ENCODE data around the gene CACNA1H. TPM values are rescaled to one million over a fixed set of nuclear protein-coding genes. Genes with fewer than 3 reads are reported as not detected.
A peak's percentile ranks its signal among the peaks of the same experiment; 100 is the strongest.

Gene CACNA1H
- total and polyA plus RNA-seq, 2 of the 8 experiments (the other 6 are each of a cell fraction or from before 2014, with no cell fraction given) = 14.0 to 28.7 TPM

GRCh38 chr16:1271380-1271723 lies 118.4 kb downstream of the CACNA1H start:
- Histone ChIP-seq H3K23me2 (ENCODE audit: low read depth, low read length) (peaks cover 3% of the 10 kb centered on the region; the same call in 1 of the 2 replicates), H3K9ac (replicated peaks in 1 of 4; ENCODE audit: extremely low read depth in 1 of 4, low read depth in 3 of 4, low read length in 3 of 4) (no peak overlapping the region), H3K23ac (ENCODE audit: insufficient read length) (no peak overlapping the region), H3K79me2 (ENCODE audit: control insufficient read depth in 1 of 2, insufficient read depth in 2 of 2, low read length in 2 of 2) (no peaks in the 10 kb centered on the region), H3K9me3 (ENCODE audit: insufficient read depth in 2 of 2, low read depth in 1 of 2, low read length in 1 of 2) (no peaks in the 10 kb centered on the region; a peak in 1 of 4 replicates), H3K27ac (ENCODE audit: low read depth, low read length) (no peak overlapping the region), H4K5ac (ENCODE audit: insufficient read length, low read depth, low read length) (no peak overlapping the region), H3K36me3 (ENCODE audit: control insufficient read depth in 2 of 4, insufficient read depth in 4 of 4, low read length in 3 of 4) (no peaks in the 10 kb centered on the region), H4K8ac (ENCODE audit: extremely low read depth, insufficient read depth, low read length) (no peak overlapping the region), H4K91ac (replicated peaks; ENCODE audit: insufficient read length, low read length) (no peak overlapping the region), H3K4me3 (ENCODE audit: extremely low read depth in 1 of 4, insufficient read depth in 2 of 4, low read depth in 3 of 4, low read length in 4 of 4) (no peak overlapping the region), H2BK12ac (ENCODE audit: low read depth, low read length) (peak overlapping the region; percentile 68; the same call in 1 of the 2 replicates), H3K79me1 (ENCODE audit: low read depth, low read length) (no peaks in the 10 kb centered on the region), H2AFZ (ENCODE audit: low read length) (no peak overlapping the region), H3K4me1 (replicated peaks in 1 of 4; ENCODE audit: control insufficient read depth in 3 of 4, insufficient read depth in 4 of 4, low read length in 3 of 4) (no peaks in the 10 kb centered on the region), H3K4ac (replicated peaks; ENCODE audit: insufficient read length, low read depth, low read length) (no peak overlapping the region), H3K27me3 (replicated peaks in 1 of 4; ENCODE audit: control insufficient read depth in 3 of 4, extremely low read depth in 1 of 4, insufficient read depth in 3 of 4, low read length in 3 of 4) (0 out of 7 replicates have a peak, but pooled peaks cover 0 to 1% (median 0%) of the 10 kb centered on the region in 4 experiments), H3K4me2 (ENCODE audit: insufficient read depth in 1 of 2, low read depth in 2 of 2, low read length in 2 of 2) (no peak overlapping the region), H2AK5ac (ENCODE audit: low read depth, low read length) (no peak overlapping the region), H3K14ac (ENCODE audit: insufficient read length) (no peak overlapping the region), H2BK20ac (ENCODE audit: low read length) (no peak overlapping the region), H2BK120ac (replicated peaks; ENCODE audit: low read depth, low read length) (no peak overlapping the region), H2BK15ac (ENCODE audit: low read length) (no peak overlapping the region), H2BK5ac (ENCODE audit: low read depth, low read length) (no peak overlapping the region; the same call in 1 of the 2 replicates), H4K20me1 (replicated peaks in 1 of 2; ENCODE audit: control insufficient read depth in 1 of 2, insufficient read depth in 2 of 2, low read length in 2 of 2) (peaks cover 0 to 2% of the 10 kb centered on the region in 2 experiments), H3K18ac (ENCODE audit: extremely low read depth, low read length) (no peak overlapping the region), H3K56ac (replicated peaks; ENCODE audit: insufficient read length, low read depth, low read length) (no peak overlapping the region)
- POLR2A ChIA-PET (ENCODE audit: partially characterized antibody) = interaction anchor here (1.3 kb wide), 1 partner anchor 8 kb away, joined by 5 read pairs; no protein-coding TSS in a partner anchor
- 86% methylated on average over 12 of the region's 12 CpGs; no CpG with 5 or more reads in 1 of the 2 experiments for WGBS, 2 experiments (ENCODE audit: extremely low coverage in 1 of 2, insufficient coverage in 1 of 2, insufficient read length in 1 of 2, insufficient replicate concordance in 2 of 2, low coverage in 1 of 2, low lambda C conversion rate in 2 of 2, missing lambda C conversion rate in 1 of 2)
- DNase-seq (ENCODE audit: low read depth in 1 of 2, low spot score in 2 of 2) (no peak), FAIRE-seq (no peak)
- CTCF ChIA-PET (ENCODE audit: partially characterized antibody) = interaction anchor here (0.7 to 1.4 kb wide), 3 partner anchors 29 to 668 kb away, joined by 3 to 4 read pairs (median 4); no protein-coding TSS in a partner anchor
